ENCODE measurements around the gene TMC1.
A peak's percentile ranks its signal among the peaks of the same experiment; 100 is the strongest.

The TMC1 gene

DNA sequence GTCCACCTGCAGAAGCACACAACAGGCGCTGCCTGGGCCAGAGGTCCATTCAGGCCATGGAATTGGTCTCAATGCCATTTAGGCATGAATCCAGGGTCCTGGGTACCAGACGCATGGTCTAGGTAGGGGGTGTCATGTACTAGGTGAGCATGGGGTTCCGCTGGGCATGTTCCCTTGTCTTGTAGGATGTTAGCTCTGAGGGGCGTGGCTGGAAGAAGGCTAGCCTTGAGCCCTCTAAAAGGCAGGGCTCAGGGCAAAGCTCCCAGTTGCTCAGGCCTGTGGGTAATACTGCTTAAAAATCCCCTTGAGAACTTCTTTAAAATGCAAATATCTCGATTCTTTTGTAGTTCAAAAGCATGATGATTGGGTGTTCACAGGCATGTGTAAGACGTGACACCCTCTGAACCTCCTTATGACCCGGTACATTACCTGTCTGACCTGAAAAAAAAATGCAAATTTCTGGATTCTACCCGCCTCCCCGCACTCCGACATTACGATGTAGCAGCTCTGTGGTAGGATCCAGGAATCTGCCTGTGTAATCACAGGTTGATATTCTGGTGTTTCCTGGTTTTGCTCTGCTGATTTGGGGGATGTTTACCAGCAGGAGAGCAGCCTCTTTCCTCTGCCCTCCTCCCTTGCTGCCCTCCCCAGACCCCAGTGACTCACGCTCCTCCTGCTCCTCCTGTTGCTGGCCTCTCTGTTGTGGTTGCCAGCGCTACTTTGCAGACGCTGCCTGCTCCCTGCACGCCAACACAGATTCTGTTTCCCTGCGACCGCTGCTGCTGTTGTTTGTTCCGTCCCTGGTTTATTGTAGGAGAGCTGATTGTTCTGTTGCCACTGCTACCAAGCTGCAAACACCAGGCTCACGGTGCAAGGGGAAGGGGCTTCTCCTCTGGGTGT is 5.7 kb downstream of the TMC1 start:
- DNase-seq: peak; percentile 95

DNA sequence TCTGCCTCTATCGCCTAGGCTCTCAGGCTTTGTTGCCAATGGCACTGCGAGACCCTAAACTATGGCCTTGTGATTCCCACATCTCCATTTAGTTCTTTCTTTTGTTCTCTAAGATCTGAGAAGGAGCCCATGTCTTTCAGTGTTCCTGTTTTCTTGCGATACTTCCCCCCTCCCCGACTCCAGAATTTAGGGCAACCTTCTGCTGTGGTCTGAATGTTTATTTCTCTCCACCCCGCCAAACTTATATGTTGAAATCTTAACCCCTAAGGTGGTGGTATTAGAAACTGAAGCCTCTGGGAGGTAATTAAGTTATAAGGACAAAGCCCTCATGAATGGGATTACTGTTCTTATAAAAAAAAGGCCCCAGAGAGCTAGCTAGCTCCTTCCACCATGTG is 6.4 kb downstream of the TMC1 start:
- DNase-seq: peak; percentile 27

DNA sequence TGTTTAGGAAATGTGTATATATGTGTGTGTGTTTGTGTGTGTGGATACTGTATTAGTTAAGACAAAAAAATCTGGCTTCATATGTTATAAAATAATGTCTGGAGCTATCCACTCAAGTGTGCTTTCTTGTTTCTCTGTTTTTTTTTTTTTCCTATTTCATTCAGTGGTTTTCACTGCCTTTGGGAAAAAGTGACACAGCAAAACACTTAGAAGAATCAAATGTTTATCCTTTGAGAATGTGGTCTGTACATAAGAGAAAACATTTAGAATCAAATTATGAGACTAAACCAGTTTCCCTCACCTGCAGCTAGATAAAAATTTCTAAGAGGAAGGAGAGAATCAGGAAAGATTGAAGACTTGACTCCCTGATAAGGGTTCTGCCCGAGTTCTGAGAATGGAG is 8.1 kb downstream of the TMC1 start:
- no peak for DNase-seq

DNA sequence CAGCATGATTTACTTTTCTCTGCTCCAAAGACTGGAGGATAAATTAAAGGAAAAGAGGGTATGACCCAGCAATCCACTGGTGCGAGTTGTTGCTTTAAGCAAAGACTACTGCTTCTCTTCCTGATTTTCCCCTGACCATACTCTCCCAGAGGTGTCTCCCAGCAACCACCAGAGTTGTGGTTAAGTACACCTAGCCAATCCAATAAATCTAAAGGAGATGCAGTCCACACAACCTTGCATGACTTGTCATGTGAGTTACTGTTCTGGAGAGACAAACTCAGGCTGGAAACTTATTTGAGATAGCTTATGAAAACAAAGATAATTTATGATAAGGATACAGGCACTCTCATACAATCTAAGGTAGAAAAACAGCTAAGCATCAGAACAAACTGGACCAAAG is 11.9 kb downstream of the TMC1 start:
- peak; percentile 10 for DNase-seq

DNA sequence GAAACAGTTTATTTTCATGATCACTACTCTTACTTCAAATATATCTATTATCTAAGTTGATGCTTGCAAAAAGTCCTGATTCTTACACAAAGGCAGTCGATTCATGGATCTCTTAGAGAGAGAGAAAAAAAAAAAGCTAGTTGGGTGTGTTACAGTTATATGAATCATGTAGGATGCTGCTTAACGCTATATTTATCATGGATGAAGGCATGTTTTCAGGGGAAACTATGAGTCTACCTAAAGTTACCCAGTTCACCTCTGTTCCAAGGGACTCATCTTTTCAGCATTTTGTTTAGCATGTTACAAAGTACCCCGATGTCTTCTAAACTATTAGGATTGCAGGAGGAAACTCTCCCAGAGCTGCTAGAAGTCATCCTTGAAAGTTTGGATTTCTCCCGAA is 13.5 kb downstream of the TMC1 start:
- no peak for DNase-seq

DNA sequence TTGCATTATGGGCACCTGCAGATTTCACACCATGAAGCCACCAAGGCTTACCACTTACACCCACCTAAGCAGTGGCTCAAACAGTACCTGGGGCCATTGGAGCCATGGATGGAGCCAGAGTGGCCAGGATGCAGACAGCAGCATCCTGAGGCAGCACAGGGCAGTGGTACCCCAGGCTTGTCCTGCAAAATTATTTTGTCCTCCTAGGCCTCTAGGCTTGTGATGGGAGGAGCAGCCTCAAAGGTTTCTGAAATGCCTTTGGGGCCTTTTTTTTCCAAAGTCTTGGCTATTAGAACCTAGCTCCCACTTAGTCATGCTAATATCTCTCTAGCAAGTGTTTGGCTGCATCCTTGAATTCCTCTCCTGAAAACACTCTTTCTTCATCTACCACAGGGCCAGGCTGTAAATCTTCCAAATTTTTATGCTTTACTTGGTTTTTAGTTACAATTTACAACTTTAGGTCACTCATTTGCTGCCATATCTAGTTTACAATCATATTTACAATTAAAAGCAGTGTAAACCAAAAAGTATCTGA is 15.7 kb downstream of the TMC1 start:
- no peak for DNase-seq

DNA sequence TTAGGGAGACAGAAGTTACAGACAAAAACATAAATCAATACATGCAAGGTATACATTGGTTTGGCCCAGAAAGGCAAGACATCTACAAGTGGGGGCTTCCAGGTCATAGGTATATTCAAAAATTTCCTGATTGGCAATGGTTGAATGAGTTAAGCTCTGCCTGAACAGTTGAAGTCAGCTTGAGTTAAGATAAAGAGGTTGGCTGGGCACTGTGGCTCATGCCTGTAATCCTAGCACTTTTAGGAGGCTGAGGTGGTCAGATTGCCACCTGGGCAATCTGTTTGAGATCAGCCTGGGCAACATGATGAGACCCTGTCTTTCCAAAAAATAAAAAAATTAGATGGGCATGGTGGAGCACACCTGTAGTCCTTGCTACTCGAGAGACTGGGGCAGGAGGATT is 16.3 kb downstream of the TMC1 start:
- no peak for DNase-seq

DNA sequence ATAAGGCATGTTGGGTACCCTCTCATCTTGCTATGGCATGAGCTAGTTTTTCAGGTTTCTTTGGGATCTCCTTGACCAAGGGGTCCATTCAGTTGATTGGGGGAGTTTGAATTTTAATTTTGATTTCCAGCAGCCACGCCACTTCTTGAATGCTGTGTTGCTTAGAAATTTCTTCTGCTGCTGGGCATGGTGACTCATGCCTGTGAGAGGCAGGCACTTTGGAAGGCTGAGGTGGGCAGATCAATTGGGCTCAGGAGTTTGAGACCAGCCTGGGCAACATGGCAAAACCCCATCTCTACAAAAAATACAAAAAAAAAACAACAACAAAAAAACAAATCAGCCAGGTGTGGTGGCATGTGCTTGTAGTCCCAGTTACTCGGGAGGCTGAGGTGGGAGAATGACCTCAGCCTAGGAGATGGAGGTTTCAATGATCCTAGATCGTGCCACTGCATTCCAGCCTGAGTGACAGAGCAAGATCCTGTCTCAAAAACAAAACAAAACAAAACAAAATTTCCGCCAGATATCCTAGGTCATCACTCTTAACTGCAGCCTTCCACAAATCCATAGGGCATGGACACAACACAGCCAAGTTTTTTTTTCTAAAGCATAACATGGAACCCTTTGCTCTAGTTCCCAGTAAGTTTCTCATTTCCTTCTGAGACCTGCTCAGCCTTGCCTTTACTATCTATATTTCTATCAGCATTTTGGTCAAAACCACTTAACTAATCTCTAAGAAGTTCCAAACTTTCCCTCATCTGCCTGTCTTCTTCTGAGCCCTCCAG is 17.7 kb downstream of the TMC1 start:
- no peak for DNase-seq

DNA sequence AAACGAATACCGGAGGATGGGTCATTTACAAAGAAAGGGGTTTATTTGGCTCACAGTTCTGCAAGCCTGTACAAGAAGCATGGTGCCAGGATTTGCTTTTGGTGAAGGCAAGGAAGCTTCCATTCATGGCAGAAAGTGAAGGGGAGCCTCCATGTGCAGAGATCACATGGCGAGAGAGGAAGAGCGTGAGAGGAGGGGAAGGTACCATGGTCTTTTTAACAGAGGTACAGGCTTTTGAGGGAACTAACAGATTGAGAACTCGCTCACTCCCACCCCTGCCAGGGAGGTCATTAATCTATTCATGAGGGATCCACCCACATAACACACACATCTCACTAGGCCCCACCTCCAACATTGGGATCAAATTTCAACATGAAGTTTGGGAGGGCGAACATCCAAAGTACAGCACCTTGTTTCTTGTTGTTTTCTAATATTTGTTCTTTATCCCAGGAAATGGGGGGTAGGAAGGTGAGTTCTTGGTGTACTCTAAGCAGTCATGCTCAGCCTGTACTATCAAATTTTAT is 18.5 kb downstream of the TMC1 start:
- DNase-seq: no peak

DNA sequence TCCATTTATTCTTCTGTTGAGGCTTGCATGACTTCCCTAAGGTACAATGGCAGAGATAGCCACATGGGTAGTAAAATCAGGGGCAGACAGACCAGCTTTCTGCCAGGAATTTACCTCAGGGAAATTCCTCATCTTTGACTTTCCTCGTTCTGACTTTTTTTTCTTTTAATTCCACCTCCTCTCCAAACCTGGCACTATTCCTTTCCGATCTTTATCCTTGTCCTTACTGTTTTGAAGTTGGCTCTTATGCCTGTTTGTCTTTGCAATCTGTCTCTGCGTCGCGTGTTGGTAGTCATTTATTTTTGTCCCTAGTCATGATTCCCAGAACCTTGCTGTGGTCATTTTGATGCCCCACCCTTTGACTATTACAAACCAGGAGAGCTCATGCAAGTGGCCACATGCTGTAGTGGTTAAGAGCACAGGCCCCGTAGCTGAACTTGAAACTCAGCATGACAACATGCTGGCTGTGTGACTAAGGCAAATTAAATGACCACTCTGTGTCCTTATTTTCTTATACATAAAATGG is 19.0 kb downstream of the TMC1 start:
- DNase-seq: no peak

DNA sequence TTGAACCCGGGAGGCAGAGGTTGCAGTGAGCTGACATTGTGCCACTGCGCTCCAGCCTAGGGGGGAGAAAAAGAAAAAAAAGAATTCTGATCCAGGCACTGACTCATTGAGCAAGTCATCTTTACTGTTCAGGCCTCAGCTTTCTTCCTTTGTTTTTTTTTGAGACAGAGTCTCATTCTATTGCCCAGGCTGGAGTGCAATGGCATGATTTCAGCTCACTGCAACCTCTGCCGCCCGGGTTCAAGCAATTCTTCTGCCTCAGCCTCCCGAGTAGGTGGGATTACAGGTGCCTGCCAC is 21.1 kb downstream of the TMC1 start:
- DNase-seq: peak; percentile 4

DNA sequence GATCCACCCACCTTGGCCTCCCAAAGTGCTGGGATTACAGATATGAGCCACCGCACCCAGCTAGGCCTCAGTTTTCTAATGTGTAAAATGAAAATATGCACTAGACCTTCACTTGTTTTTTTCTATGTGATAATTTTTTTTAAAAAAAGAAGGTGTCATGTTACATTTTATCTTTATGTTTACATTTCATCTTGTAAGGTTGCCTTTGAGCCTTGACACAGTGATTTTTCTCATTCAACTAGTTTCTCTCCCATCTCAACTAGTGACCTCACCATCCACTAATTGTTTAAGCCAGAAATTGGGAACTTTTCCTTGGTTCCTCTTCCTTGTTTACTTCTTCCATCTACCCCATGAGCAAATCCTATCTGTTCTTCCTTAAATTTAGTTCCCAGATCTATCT is 21.5 kb downstream of the TMC1 start:
- peak; percentile 33 for DNase-seq

DNA sequence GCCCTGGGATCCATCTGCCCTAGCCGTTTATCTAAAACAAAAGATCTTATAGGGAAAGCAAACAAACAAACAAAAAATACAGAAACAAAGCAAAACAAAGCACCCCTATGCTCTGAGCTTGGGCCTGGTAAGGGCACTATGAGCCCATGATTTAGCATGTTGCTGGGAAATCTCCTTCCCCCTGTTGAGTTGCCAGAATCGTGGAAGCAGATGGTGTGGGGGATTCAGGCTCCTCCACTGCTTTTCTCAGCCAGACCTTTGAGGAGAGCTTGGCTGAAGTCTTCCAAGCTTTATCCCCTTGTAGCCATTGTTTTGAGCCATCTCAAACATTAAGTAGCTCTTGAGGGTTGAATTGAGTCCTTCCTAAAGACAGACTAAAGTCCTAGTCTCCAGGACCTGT is 29.9 kb downstream of the TMC1 start:
- no peak for DNase-seq

DNA sequence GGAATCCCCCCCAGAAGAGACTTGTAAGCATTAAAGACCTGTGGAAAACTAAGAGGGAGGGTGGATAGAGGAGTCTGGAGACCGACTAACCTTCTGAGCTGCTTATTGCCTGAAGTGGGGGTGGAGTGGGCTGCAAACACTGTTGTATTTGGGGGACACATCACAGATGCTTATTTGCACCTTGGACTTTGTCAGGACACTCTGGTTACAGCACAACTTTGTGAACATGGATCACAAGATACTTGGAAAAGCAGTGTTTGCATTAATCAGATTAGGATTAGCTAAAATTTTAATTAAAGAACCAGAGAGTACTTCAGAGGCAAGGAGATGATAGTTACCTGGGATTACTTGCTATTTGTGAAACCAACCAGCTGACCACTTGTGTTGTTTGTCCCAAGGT is 30.9 kb downstream of the TMC1 start:
- DNase-seq: no peak

DNA sequence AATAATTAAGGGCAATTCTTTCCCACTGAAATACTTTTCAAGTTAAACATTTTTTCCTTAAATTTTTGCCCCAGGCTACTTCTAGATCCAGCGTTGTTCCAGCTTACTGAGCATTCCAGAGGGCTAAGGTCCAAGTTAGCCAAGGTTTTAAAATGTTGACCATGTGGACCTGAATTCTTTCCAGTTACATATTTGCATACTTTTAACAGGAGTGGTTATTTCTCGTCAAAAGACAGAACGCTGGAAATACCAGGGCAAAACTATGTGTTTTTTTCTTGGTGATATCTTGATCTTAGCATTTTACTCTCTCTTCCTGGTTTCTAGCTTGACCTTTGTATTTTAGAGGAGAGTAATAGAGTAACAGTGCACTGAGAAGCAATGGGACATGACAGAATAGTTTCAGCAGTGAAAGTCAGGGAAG is 32.8 kb downstream of the TMC1 start:
- DNase-seq: no peak

DNA sequence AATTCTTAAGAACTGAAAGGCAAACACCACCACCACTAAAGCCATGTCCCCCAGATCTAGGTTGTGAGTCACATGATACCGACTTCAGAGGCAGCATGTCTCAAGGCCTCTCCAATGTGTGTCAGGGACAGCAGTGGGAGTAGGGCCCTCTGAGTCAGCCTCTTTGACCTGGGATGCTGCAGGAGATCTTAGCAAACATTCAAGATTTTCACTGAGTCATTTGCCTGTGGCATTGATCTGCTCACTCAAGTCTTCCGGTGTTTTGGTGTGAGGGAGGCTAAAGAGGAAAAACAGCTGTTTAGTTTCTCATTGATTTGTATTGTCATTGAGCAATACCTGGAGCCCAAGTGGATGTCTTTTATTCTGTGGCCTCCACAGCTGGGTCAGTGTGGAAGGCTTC is 36.1 kb downstream of the TMC1 start:
- peak; percentile 79 for DNase-seq

DNA sequence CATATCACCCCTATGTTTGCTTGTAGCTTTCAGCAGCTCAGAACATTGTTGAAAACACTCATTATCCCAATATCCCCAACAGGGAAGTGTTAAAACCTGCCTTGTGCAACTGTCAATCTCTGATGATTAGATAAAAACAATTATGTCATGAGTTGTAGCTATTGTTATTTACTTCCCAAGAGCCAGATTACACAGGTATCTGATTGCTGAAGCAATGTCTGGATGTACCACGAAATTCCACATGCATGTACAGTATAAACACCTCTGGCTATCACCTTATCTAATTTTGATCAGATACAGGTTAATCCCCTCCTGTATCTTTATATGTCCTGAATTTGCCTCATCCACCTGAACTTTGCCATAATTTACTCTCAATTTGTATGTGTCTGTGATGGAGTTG is 38.7 kb downstream of the TMC1 start:
- DNase-seq: no peak

DNA sequence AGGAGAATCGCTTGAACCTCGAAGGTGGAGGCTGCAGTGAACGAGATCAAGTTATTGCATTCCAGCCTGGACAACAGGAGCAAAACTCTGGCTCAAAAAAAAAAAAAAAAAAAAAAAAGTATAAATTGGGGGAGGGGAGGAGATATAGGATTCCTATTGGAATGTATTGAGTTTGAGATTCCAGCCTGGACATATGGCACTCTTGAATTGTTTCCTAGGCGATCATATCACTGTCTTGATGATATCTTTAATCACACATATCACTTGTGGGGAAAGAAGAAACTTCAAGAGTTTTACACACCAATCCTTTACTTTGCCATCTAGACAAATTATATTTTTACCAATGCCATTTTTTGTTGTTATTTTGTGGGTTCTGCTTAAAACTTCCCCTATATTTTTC is 42.4 kb downstream of the TMC1 start:
- no peak for DNase-seq

DNA sequence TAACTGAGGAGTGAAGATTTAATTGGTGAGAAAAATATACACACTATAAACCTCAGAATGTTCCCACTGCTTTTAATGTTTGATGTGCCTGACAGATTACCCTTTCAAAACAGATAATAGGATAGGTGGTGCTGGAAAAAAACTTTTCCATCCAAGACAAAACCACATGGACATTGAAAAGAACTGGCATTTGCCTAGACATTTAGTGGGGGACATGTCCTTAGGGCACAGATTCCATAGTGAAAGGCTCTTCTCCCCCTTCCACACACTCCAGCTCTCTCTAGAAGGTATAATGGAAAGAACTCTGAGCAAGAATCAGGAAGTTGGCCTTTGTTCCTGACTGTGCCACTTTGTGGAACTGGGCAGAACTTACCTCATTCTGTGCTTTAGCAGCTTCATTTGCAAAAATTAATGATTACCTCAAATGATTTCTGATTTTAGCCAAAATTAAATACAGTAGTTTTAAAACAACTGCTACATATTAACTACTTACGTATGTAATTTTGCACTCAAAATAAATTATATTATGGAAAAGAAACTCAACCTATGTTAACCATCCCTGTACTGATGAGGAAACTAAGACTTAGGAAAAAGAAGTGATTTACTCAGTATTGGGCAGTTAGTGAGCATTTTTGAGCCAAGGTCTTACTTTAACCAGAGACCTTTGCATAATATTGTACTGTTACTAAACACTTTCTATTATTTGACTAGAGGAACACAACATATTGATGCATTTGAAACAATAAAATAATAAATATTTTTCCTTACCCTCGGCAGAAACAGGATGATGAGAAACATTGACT is 43.3 kb downstream of the TMC1 start:
- DNase-seq: peak; percentile 6

DNA sequence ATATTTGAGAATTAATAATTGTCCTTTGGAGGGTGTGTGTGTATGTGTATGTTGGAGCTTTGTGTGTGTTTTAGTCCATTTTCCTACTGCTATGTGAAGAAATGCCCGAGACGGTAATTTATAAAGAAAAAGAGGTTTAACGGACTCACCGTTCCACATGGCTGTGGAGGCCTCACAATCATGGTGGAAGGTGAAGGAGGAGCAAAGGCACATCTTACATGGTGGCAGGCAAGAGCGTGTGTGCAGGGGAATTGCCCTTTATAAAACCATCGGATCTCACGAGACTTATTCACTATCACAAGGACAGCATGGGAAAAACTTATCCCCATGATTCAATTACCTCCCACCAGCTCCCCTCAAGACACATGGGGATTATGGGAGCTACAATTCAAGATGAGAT is 44.1 kb downstream of the TMC1 start:
- DNase-seq: no peak

DNA sequence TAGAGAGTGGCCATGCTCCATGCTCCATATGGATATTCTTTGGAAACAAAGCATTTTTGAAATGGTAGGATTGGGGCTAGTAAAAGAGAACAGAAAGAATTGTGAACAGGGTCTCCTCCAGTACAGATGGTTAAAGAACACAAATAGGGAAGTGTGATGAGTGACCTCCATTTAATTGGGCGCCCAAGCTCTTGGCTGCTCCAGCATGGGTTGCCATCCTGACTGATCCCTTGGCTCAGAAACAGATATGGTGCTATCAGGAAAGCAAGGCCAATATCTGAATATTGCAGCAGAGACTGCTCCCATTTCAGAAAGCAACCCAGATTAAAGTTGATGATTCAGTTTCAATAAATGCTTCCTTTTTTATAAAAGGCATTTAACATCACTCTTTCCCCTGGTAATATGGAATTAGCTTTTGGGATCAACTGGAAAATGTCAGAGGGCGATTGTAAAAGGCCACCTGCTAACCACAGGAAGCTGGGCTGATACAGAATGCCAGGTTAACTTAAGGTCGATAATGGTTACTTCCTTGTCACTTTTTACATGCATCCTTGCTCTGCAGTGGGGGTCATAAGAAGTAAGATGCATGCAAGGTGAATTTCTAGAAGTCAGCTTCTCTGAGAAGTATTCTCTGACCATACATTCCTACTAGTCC is 52.9 kb downstream of the TMC1 start:
- DNase-seq: no peak

DNA sequence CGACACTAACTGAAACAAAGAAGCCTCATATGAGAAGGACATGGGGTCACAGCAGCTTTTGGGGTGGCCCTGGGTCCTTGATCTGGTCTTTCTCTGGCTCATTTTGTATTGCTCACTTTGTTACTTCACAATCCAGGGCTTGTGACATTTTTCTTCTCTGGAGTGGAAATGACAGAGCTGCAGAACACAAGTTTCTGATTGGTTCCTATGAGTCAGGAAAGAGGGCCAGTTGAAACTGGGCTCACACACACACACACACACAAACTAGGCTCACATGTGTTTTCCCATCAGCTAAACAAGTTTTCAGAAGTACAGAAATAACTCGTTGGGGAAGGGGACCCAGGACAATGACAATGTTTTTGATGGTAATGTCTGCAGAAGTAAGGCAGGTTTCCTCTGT is 54.3 kb downstream of the TMC1 start:
- DNase-seq: no peak

All from DMS53 (cell line).